Choroid plexus epithelial cell (primary cell): Measurements from ENCODE around the gene ASIC2.

ENCODE experiments used
- DNase-seq: peaks from one replicate; pipeline ENCODE4 v3.0.0-alpha.2; 2010; ENCODE audit warnings: low read depth
- H3K4me3 ChIP-seq: 2 replicates; pipeline ENCODE4 v1.5.1; 2011; ENCODE audit warnings: low read depth, mild to moderate bottlenecking, control low read depth, low read length, moderate library complexity
- TF ChIP-seq, protein P1 (sequence below): conservative IDR thresholded peaks from 2 replicates; pipeline ENCODE4 v1.5.1; 2011; ENCODE audit warnings: low read depth, mild to moderate bottlenecking, control low read depth, inconsistent platforms, low read length, moderate library complexity

Gene ASIC2

DNA sequence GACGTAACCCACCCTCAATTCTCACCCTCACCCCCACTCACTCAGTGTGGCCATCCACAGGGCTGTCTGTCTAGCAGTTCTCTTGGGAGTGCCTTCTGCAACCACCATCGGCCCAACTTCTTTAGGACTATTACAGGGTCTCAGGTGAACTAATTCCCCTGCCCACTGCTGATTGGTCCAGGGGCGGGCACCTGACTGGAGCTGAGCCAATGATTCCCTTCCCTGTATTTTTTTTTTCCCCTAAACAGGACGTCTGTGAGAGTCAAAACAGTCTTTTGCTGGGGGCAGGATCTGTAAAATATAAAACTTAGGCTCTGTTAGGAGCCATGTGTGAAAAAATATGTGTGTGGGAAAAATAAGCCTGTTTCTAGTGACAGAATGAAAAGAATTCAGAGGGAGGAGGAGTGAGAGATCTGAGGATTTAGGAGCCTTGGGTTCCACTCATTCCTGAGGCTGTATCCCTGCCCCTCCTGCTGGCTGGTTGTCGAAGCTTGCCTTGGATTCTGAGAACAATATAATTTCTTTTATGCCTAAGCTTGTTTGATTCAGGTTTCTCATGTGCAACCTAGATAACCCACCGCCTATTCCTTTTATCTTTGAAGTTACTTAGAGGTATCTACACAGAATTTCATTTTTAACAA, 186.4 kb downstream of the ASIC2 start:
- DNase-seq, result no peak
- TF ChIP-seq, protein P1, sequence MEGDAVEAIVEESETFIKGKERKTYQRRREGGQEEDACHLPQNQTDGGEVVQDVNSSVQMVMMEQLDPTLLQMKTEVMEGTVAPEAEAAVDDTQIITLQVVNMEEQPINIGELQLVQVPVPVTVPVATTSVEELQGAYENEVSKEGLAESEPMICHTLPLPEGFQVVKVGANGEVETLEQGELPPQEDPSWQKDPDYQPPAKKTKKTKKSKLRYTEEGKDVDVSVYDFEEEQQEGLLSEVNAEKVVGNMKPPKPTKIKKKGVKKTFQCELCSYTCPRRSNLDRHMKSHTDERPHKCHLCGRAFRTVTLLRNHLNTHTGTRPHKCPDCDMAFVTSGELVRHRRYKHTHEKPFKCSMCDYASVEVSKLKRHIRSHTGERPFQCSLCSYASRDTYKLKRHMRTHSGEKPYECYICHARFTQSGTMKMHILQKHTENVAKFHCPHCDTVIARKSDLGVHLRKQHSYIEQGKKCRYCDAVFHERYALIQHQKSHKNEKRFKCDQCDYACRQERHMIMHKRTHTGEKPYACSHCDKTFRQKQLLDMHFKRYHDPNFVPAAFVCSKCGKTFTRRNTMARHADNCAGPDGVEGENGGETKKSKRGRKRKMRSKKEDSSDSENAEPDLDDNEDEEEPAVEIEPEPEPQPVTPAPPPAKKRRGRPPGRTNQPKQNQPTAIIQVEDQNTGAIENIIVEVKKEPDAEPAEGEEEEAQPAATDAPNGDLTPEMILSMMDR, result no peak
- H3K4me3 ChIP-seq, result no peak overlapping the region

DNA sequence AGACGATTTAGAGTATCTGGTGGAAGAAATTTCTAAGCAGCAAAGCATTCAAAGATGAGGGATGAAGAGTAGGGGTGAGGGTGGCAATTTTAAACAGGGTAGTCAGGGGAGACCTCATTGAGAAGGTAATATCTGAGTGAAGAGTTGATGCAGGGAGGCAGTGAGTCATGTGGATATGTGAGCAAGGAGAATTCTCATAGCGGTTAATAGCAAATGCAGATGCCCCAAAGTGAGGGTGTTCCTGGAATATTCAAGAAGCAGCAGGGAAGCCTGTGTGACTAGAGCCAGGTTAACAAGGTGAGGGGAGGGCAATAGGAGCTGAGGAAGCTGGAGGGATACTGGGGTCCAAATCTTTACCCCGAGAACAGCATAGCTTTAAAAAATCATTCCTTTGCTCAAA, 187.2 kb downstream of the ASIC2 start:
- no peak overlapping the region for H3K4me3 ChIP-seq
- no peak for DNase-seq
- TF ChIP-seq, protein P1, result no peak

DNA sequence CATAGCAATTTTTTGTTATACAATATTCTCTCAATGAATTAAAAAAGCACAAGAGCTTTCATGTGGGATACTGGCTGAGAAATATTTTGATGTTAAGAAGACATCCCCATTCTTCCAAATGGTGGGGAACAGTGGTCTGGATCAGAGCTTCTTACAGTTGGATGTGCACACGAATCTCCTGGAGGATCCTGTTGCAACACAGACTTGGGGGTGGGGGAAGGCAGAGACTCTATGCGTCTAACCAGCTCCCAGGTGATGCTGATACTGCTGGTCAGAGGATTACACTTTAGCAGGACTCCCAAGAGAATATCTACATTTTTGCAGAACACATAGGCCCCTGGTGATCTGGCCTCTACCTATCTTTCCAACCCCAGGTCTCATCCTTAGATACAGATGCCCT, 193.2 kb downstream of the ASIC2 start:
- no peak overlapping the region for H3K4me3 ChIP-seq
- TF ChIP-seq, protein P1, result no peak
- no peak for DNase-seq

DNA sequence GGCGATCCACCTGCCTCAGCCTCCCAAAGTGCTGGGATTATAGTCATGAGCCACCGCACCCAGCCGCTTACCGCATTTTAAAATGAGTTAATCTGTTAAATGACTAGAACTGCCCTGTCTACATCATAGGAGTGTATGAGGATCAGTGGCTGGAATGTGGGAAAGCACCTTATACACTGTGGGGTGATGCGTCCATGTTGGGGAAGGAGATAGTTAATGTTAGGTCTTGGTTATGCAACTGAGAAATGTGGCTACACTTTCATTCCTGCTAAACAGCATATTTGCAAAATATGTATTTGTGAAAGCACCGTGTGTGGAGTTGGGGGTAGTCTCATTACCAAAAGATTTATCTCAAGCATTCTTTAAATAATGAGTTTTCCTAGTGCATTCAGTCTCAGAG, 193.8 kb downstream of the ASIC2 start:
- TF ChIP-seq, protein P1, result no peak
- DNase-seq, result no peak
- no peak overlapping the region for H3K4me3 ChIP-seq

DNA sequence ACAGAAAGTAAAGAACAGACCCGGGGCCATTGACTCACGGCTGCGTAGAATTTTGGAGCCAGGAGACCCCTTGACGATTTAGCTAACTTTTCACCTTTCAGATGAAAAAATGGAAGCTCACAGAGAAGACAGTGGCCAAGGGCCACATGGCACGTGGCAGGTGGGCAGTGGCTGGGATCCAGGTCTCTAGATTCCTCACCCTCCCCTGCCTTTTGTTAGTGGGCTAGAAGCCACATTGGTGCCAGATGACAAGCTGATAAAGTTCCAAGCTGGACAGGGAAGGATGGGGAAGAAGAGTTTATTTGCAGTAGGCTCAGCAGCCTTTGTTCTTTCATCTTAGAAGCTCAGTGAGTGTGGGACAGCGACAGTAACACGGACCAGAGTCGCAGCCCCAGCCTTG, 195.7 kb downstream of the ASIC2 start:
- H3K4me3 ChIP-seq, result no peak overlapping the region
- TF ChIP-seq, protein P1, result no peak
- DNase-seq, result no peak

DNA sequence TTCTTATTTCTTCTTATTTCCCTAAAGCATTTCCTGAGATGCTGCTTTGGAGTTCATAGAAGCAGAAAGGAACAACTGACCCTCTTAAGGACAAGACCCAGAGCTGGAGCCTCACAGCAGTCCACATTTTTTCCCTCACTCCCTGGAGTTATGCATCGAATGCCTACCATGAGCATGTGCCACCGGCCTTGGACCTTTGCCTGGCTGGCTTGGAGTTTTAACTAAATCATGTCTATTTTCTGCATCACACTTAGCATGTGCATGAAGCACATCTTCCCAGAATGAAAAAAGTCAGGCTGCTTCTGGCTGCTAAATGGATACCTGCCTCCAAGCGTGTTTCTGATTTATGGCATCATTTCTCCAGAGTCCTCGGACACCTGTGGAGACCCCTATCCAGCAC, 196.9 kb downstream of the ASIC2 start:
- H3K4me3 ChIP-seq, result no peak overlapping the region
- DNase-seq, result no peak
- TF ChIP-seq, protein P1, result no peak

DNA sequence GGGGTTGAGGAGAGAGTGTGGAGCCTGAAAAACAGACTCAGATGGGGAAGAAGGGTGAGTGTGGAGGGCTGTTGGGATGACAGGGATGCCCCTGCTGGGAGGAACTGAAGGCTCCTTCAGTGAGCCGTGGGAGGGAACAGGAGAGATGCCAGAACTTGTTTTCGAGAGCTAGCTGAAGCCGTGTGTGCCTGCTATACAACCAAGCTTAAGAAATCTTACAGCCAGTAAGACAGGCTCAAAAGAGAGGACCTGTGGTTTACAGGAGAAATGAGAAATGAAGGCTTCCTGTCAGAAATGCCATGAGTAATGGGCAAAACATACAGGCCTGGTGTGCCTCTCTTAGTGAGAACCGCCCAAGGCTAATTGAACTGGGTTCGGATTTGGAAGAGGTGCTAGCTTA, 201.8 kb downstream of the ASIC2 start:
- TF ChIP-seq, protein P1, result no peak
- no peak overlapping the region for H3K4me3 ChIP-seq
- no peak for DNase-seq
